Peyer's patch (tissue), 4 donors: Measurements from ENCODE around the gene CCDC63.

Experiments
- POLR2A ChIP-seq, 2 donors: fragments of 450-650 bp; IDR thresholded peaks; one replicate each; pipeline ENCODE4 v1.5.1; 2017; ENCODE audit warnings: antibody characterized with exemption in 2 of 2, mild to moderate bottlenecking in 2 of 2, moderate library complexity in 2 of 2
- TF ChIP-seq, protein P1 (sequence below), 6 experiments: fragments of 450-650 bp in 4 of 6; fragments of 200-600 bp in 2 of 6; sonication (generic) in 1 of 6; IDR thresholded peaks; one replicate each; pipeline ENCODE4 v1.5.1; 2017 to 2019; ENCODE audit warnings: antibody characterized with exemption in 6 of 6, mild to moderate bottlenecking in 3 of 6, moderate library complexity in 1 of 6

GRCh38 chr12:110813756-110814155, 33.0 kb upstream of the CCDC63 start:
- no peak for TF ChIP-seq POLR2A (IDR thresholded peaks at IDR 0.05)
- TF ChIP-seq, protein P1, sequence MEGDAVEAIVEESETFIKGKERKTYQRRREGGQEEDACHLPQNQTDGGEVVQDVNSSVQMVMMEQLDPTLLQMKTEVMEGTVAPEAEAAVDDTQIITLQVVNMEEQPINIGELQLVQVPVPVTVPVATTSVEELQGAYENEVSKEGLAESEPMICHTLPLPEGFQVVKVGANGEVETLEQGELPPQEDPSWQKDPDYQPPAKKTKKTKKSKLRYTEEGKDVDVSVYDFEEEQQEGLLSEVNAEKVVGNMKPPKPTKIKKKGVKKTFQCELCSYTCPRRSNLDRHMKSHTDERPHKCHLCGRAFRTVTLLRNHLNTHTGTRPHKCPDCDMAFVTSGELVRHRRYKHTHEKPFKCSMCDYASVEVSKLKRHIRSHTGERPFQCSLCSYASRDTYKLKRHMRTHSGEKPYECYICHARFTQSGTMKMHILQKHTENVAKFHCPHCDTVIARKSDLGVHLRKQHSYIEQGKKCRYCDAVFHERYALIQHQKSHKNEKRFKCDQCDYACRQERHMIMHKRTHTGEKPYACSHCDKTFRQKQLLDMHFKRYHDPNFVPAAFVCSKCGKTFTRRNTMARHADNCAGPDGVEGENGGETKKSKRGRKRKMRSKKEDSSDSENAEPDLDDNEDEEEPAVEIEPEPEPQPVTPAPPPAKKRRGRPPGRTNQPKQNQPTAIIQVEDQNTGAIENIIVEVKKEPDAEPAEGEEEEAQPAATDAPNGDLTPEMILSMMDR (IDR thresholded peaks at IDR 0.05), result no peak
